OCI-LY3 (cell line): ENCODE data around the gene MBP.

Source experiments
- EZH2phosphoT487 ChIP-seq: fragments of 200-600 bp; shearing (Covaris generic); IDR thresholded peaks from 2 replicates; pipeline ENCODE4 v1.6.1; 2018; ENCODE audit warnings: antibody characterized with exemption, mixed run types, low read depth
- TF ChIP-seq, protein P1 (sequence below): fragments of 200-600, 300-600 bp; sonication (generic); IDR thresholded peaks from 2 replicates; pipeline ENCODE4 v1.5.1; 2014; ENCODE audit warnings: antibody characterized with exemption, low read length, low read depth

DNA sequence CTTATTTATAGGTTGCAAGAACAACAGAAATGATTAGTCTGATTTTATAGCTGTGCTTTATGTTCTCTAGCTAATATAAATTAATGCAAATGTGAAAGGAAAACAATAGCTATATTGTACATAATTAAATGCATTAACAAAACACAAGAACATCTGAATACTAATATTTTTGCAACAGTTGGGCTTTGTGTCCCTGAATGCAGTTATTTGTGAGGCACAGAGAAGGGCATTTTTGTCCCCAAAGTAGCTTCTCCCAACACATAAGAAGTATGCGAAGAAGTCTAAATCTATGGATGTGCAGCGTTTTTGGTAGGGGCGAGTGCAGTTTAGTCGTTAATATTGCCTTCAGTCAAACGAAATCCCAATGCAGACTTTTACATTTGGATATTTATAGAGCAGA, 110.0 kb downstream of the MBP start:
- TF ChIP-seq, protein P1, sequence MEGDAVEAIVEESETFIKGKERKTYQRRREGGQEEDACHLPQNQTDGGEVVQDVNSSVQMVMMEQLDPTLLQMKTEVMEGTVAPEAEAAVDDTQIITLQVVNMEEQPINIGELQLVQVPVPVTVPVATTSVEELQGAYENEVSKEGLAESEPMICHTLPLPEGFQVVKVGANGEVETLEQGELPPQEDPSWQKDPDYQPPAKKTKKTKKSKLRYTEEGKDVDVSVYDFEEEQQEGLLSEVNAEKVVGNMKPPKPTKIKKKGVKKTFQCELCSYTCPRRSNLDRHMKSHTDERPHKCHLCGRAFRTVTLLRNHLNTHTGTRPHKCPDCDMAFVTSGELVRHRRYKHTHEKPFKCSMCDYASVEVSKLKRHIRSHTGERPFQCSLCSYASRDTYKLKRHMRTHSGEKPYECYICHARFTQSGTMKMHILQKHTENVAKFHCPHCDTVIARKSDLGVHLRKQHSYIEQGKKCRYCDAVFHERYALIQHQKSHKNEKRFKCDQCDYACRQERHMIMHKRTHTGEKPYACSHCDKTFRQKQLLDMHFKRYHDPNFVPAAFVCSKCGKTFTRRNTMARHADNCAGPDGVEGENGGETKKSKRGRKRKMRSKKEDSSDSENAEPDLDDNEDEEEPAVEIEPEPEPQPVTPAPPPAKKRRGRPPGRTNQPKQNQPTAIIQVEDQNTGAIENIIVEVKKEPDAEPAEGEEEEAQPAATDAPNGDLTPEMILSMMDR = no peak
- no peak for TF ChIP-seq EZH2phosphoT487
